Endothelial cell of umbilical vein (primary cell): ENCODE results near the gene ZNF385D. TPM values are rescaled to one million over a fixed set of nuclear protein-coding genes. Genes with fewer than 3 reads are reported as not detected.

Source experiments
- BruUV-seq: library from RNA; stranded (reverse); fragments of 400-500 nt; replicated peaks from 2 replicates; lab custom pipeline; 2021; lab: Mats Ljungman, UMichigan
- CTCF ChIA-PET: fragments of 300-600, 350-600 bp; sonication (Branson Sonifier 250); formaldehyde crosslinking; loops from one replicate; lab custom pipeline; 2021; ENCODE audit warnings: antibody characterized with exemption, inconsistent platforms; lab: Charles Lee
- POLR2A ChIA-PET: fragments of 300-600, 350-600 bp; sonication (Branson Sonifier 250); formaldehyde crosslinking; loops from one replicate; lab custom pipeline; 2021; ENCODE audit warnings: antibody characterized with exemption, inconsistent platforms; lab: Charles Lee
- DNase-seq: peaks from one replicate; pipeline ENCODE4 v3.0.0-alpha.2; 2011; ENCODE audit warnings: low read depth, low spot score
- FAIRE-seq: peaks from 2 replicates; lab custom pipeline; 2011; peaks lifted over from hg19 to GRCh38; lab: Jason Lieb, UNC
- H2AFZ ChIP-seq: 2 replicates; pipeline ENCODE4 v1.6.0; 2012; ENCODE audit warnings: low read depth, low read length, control low read depth, inconsistent platforms
- H3K27ac ChIP-seq: 2 replicates; pipeline ENCODE4 v1.5.1; 2011; ENCODE audit warnings: low read depth, mild to moderate bottlenecking, control low read depth, low read length, moderate library complexity; ENCODE audit not compliant: insufficient read depth
- H3K27me3 ChIP-seq, 2 experiments: 2 replicates each; pipeline versions ENCODE4 v1.6.0 to v1.6.1; 2011; ENCODE audit warnings: low read length in 2 of 2, mixed read lengths in 1 of 2; ENCODE audit not compliant: control insufficient read depth in 2 of 2, insufficient read depth in 2 of 2
- H3K36me3 ChIP-seq, 2 experiments: 2 replicates in 1 of 2; 3 replicates in 1 of 2; pipeline ENCODE4 v1.5.1; 2011; ENCODE audit warnings: low read length in 2 of 2, mild to moderate bottlenecking in 1 of 2, moderate library complexity in 1 of 2; ENCODE audit not compliant: control insufficient read depth in 2 of 2, insufficient read depth in 2 of 2; ENCODE audit errors: extremely low read depth in 1 of 2
- H3K4me1 ChIP-seq: 3 replicates; pipeline ENCODE4 v1.5.1; 2011; ENCODE audit warnings: mild to moderate bottlenecking, low read length; ENCODE audit not compliant: control insufficient read depth, insufficient read depth; ENCODE audit errors: extremely low read depth
- H3K4me2 ChIP-seq: 2 replicates; pipeline ENCODE4 v1.6.1; 2011; ENCODE audit warnings: low read length, control low read depth, mixed read lengths; ENCODE audit not compliant: insufficient read depth
- H3K4me3 ChIP-seq, 3 experiments: fragments of 200-600 bp in 1 of 3; sonication (generic), shearing (Covaris generic) in 1 of 3; replicated peaks in 1 of 3; 2 replicates each; pipeline ENCODE4 v1.5.1; 2011 to 2016; ENCODE audit warnings: control low read depth in 3 of 3, low read length in 3 of 3, mild to moderate bottlenecking in 2 of 3, inconsistent platforms in 1 of 3, low read depth in 1 of 3, moderate library complexity in 1 of 3; ENCODE audit not compliant: insufficient read depth in 1 of 3
- H3K79me2 ChIP-seq: 2 replicates; pipeline ENCODE4 v1.6.0; 2012; ENCODE audit warnings: low read length, inconsistent platforms; ENCODE audit not compliant: control insufficient read depth, insufficient read depth
- H3K9ac ChIP-seq: replicated peaks from 2 replicates; pipeline ENCODE3; 2011; ENCODE audit warnings: low read length, control low read depth; ENCODE audit not compliant: insufficient read depth; ENCODE audit errors: extremely low read depth
- H3K9me1 ChIP-seq: replicated peaks from 3 replicates; pipeline ENCODE4 v1.6.0; 2011; ENCODE audit warnings: mild to moderate bottlenecking, low read length; ENCODE audit not compliant: control insufficient read depth, insufficient read depth; ENCODE audit errors: extremely low read depth
- H3K9me3 ChIP-seq: replicated peaks from 2 replicates; pipeline ENCODE4 v1.5.1; 2012; ENCODE audit warnings: low read length, inconsistent platforms; ENCODE audit not compliant: control insufficient read depth, insufficient read depth
- H4K20me1 ChIP-seq: replicated peaks from 2 replicates; pipeline ENCODE3; 2011; ENCODE audit warnings: mild to moderate bottlenecking, low read length; ENCODE audit not compliant: control insufficient read depth, insufficient read depth; ENCODE audit errors: extremely low read depth
- EZH2 ChIP-seq: IDR thresholded peaks from 2 replicates; pipeline ENCODE4 v1.6.1; 2012; ENCODE audit warnings: borderline replicate concordance, low read depth, mild to moderate bottlenecking, moderate library complexity, low read length, inconsistent platforms; ENCODE audit not compliant: severe bottlenecking
- FOS ChIP-seq: IDR thresholded peaks from 2 replicates; pipeline ENCODE4 v1.6.1; 2011; ENCODE audit warnings: mild to moderate bottlenecking, low read length, moderate library complexity, borderline replicate concordance; ENCODE audit not compliant: insufficient read depth
- GATA2 ChIP-seq: IDR thresholded peaks from 2 replicates; pipeline ENCODE4 v1.7.0; 2011; ENCODE audit warnings: low read depth, mild to moderate bottlenecking, moderate library complexity, mixed read lengths, low read length; ENCODE audit not compliant: insufficient read length, insufficient read depth
- JUN ChIP-seq: IDR thresholded peaks from 2 replicates; pipeline ENCODE4 v1.6.1; 2011; ENCODE audit warnings: borderline replicate concordance, low read depth; ENCODE audit not compliant: insufficient read length, insufficient read depth
- MYC ChIP-seq: IDR thresholded peaks from one replicate; pipeline ENCODE4 v1.6.1; 2011; ENCODE audit warnings: mild to moderate bottlenecking, low read depth, low read length
- POLR2A ChIP-seq: IDR thresholded peaks from 2 replicates; pipeline ENCODE4 v1.6.1; 2012; ENCODE audit warnings: low read depth, mild to moderate bottlenecking, control low read depth, low read length
- POLR2AphosphoS5 ChIP-seq: IDR thresholded peaks from 2 replicates; pipeline ENCODE4 v1.6.1; 2012; ENCODE audit warnings: low read depth, mild to moderate bottlenecking, control low read depth, low read length, moderate library complexity; ENCODE audit not compliant: insufficient read depth
- dilution Hi-C: fragments of 300-500 bp; cut with MboI; formaldehyde crosslinking; loops from one replicate; pipeline ENCODE4 v1.15.0; 2019; ENCODE audit warnings: low sequenced_read_pairs; ENCODE audit not compliant: extremely low pct_ligation_motif_present
- intact Hi-C: fragments of 100-400 bp; cut with micrococcal nuclease; formaldehyde crosslinking; loops from one replicate; pipeline ENCODE4 v1.10.0; 2022
- polyA plus RNA-seq, 4 experiments: library from polyadenylated mRNA; depleted of rRNA in 3 of 4; stranded (reverse) in 3 of 4; unstranded in 1 of 4; fragments of >200 nt; gene quantifications; 2 replicates each; pipeline versions ENCODE4 v1.2.1 to v1.2.3, GENCODE V29; 2011 to 2012; ENCODE audit warnings: missing spikeins in 1 of 4
- total RNA-seq: library from RNA; stranded (reverse); gene quantifications from 2 replicates; pipeline ENCODE4 v1.2.3, GENCODE V29; 2021
- TF ChIP-seq, protein P1 (sequence below): IDR thresholded peaks from 2 replicates; pipeline ENCODE4 v1.6.1; 2011; ENCODE audit not compliant: insufficient read depth, insufficient read length
- TF ChIP-seq, protein P2 (sequence below), 2 donors: IDR thresholded peaks; 1 replicate in 1 of 2; 2 replicates in 1 of 2; pipeline ENCODE4 v1.5.1; 2011; ENCODE audit warnings: low read length in 2 of 2, mild to moderate bottlenecking in 2 of 2, moderate library complexity in 2 of 2, control low read depth in 1 of 2, inconsistent platforms in 1 of 2, low read depth in 1 of 2; ENCODE audit not compliant: insufficient read depth in 1 of 2; ENCODE audit errors: extremely low read depth in 1 of 2

The ZNF385D gene
- total and polyA plus RNA-seq, 2 donors (not counting 3 experiments of a cell fraction or from before 2014, with no cell fraction given), result not detected

DNA sequence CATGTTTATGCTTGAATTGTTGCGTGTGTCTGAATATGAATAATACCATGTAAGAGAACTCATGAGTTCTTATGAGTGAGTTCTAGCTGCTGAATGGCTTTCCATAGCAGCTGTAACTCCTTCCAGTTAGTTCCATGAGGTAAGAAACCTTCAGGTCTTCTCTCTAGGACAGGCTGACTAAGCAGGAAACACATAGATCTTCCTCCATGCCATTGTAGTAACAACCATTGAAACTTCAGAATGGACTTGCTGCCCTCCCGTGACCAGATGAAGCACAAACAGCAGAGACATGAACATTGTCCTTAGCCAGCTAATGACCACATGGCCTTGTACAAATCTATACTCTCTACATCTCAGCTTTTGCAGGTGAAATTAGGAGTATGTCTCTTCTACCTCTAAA, 200.0 kb downstream of the ZNF385D start:
- Histone ChIP-seq H3K36me3 (no peaks in the 10 kb centered on the region), H4K20me1 (no peaks in the 10 kb centered on the region), H3K4me1 (no peaks in the 10 kb centered on the region), H3K27ac (no peak overlapping the region), H3K9me3 (no peaks in the 10 kb centered on the region), H2AFZ (no peak overlapping the region), H3K9me1 (no peaks in the 10 kb centered on the region), H3K79me2 (no peaks in the 10 kb centered on the region), H3K4me2 (no peak overlapping the region), H3K9ac (no peak overlapping the region), H3K4me3 (no peak overlapping the region), H3K27me3 (no peaks in the 10 kb centered on the region)
- TF ChIP-seq MYC, result no peak
- no peak for TF ChIP-seq GATA2
- TF ChIP-seq, protein P1, sequence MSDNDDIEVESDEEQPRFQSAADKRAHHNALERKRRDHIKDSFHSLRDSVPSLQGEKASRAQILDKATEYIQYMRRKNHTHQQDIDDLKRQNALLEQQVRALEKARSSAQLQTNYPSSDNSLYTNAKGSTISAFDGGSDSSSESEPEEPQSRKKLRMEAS, result no peak
- TF ChIP-seq EZH2, result no peak
- TF ChIP-seq POLR2AphosphoS5, result no peak
- TF ChIP-seq FOS, result no peak
- no peak for TF ChIP-seq POLR2A
- TF ChIP-seq, protein P2, sequence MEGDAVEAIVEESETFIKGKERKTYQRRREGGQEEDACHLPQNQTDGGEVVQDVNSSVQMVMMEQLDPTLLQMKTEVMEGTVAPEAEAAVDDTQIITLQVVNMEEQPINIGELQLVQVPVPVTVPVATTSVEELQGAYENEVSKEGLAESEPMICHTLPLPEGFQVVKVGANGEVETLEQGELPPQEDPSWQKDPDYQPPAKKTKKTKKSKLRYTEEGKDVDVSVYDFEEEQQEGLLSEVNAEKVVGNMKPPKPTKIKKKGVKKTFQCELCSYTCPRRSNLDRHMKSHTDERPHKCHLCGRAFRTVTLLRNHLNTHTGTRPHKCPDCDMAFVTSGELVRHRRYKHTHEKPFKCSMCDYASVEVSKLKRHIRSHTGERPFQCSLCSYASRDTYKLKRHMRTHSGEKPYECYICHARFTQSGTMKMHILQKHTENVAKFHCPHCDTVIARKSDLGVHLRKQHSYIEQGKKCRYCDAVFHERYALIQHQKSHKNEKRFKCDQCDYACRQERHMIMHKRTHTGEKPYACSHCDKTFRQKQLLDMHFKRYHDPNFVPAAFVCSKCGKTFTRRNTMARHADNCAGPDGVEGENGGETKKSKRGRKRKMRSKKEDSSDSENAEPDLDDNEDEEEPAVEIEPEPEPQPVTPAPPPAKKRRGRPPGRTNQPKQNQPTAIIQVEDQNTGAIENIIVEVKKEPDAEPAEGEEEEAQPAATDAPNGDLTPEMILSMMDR (IDR thresholded peaks at IDR 0.05; ENCODE audit: extremely low read depth in 1 of 2, insufficient read depth in 1 of 2, low read depth in 1 of 2, low read length in 2 of 2), result no peak
- TF ChIP-seq JUN, result no peak
- FAIRE-seq (no peak), DNase-seq (no peak)
- BruUV-seq, result no TSS peak
- CTCF ChIA-PET, result no interaction called here
- dilution Hi-C loops, result no loop called here
- POLR2A ChIA-PET, result no interaction called here
- intact Hi-C loops, result no loop called here
